ENCODE measurements around the gene CCSAP.

DNA sequence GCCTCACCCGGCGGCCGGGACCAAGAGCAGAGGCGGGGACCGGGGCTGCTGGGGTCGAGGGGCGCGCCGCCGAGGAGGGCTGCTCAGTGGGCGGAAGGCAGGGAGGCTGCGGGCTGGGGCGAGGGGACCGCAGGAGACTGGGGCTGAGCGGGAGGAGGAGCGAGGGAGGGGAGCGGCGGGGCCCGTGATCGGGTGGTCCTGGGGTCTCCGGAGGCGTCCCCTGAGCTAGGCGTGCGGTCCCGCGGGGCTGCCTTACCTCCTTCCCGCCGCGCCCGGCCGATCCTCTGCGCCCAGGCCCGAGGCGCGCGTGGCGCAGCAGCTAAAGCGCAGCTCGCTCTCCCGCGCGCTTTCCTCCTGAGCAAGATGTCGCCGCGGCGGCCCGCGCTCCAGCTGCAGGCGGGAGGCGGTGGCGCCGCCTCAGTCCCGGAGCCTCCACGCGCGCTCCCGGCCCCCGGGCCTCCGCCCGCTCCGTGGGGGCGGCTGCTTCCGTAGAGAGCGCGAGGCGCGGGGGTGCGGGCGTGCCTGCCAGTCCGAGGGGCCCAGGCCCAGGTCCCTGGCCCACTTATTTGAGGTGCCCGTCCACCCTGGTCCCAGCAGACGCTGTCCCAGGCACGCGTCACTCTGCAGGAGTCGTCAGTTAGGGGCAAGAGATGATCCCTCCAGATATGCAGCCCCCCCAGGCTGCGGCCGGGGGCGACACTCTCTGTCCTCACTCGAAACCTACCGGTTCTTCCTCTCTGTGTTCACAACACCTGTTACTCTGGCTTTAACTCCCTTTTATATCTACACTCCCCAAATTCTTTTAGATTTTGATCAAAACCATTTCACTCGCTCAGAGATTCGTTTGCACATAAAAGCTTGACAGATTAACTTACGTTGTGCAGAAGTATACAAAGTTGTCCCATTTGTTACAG, at the start of gene CCSAP:
- TF ChIP-seq, protein P1, sequence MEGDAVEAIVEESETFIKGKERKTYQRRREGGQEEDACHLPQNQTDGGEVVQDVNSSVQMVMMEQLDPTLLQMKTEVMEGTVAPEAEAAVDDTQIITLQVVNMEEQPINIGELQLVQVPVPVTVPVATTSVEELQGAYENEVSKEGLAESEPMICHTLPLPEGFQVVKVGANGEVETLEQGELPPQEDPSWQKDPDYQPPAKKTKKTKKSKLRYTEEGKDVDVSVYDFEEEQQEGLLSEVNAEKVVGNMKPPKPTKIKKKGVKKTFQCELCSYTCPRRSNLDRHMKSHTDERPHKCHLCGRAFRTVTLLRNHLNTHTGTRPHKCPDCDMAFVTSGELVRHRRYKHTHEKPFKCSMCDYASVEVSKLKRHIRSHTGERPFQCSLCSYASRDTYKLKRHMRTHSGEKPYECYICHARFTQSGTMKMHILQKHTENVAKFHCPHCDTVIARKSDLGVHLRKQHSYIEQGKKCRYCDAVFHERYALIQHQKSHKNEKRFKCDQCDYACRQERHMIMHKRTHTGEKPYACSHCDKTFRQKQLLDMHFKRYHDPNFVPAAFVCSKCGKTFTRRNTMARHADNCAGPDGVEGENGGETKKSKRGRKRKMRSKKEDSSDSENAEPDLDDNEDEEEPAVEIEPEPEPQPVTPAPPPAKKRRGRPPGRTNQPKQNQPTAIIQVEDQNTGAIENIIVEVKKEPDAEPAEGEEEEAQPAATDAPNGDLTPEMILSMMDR (IDR thresholded peaks at IDR 0.05): peak in 2 of 5 experiments; percentile 2 to 11
- peak in 1 of 2 donors; percentile 53 for TF ChIP-seq POLR2A (IDR thresholded peaks at IDR 0.05)
- peak in 1 of 2 donors; percentile 63 for TF ChIP-seq EP300 (IDR thresholded peaks at IDR 0.05)

Measured in tibial nerve (tissue), 4 donors.